ENCODE results near the gene ZFYVE27.

- TF ChIP-seq YY1 (tag by site-specific recombination; IDR thresholded peaks at IDR 0.05) (no peak; the same call in 1 of the 2 replicates), TCF7L2 (IDR thresholded peaks at IDR 0.05; ENCODE audit: borderline replicate concordance, low read depth, low read length) (no peak), ZNF837 (tag by site-specific recombination; IDR thresholded peaks at IDR 0.05) (no peak), BCL11A (tag by site-specific recombination; IDR thresholded peaks at IDR 0.05; ENCODE audit: low read depth) (no peak)
- TF ChIP-seq, protein P1, sequence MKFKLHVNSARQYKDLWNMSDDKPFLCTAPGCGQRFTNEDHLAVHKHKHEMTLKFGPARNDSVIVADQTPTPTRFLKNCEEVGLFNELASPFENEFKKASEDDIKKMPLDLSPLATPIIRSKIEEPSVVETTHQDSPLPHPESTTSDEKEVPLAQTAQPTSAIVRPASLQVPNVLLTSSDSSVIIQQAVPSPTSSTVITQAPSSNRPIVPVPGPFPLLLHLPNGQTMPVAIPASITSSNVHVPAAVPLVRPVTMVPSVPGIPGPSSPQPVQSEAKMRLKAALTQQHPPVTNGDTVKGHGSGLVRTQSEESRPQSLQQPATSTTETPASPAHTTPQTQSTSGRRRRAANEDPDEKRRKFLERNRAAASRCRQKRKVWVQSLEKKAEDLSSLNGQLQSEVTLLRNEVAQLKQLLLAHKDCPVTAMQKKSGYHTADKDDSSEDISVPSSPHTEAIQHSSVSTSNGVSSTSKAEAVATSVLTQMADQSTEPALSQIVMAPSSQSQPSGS (tag by site-specific recombination; IDR thresholded peaks at IDR 0.05; ENCODE audit: low read depth), result no peak
- TF ChIP-seq, protein P2, sequence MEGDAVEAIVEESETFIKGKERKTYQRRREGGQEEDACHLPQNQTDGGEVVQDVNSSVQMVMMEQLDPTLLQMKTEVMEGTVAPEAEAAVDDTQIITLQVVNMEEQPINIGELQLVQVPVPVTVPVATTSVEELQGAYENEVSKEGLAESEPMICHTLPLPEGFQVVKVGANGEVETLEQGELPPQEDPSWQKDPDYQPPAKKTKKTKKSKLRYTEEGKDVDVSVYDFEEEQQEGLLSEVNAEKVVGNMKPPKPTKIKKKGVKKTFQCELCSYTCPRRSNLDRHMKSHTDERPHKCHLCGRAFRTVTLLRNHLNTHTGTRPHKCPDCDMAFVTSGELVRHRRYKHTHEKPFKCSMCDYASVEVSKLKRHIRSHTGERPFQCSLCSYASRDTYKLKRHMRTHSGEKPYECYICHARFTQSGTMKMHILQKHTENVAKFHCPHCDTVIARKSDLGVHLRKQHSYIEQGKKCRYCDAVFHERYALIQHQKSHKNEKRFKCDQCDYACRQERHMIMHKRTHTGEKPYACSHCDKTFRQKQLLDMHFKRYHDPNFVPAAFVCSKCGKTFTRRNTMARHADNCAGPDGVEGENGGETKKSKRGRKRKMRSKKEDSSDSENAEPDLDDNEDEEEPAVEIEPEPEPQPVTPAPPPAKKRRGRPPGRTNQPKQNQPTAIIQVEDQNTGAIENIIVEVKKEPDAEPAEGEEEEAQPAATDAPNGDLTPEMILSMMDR (tag by site-specific recombination; IDR thresholded peaks at IDR 0.05), result no peak
- TF ChIP-seq, protein P3, sequence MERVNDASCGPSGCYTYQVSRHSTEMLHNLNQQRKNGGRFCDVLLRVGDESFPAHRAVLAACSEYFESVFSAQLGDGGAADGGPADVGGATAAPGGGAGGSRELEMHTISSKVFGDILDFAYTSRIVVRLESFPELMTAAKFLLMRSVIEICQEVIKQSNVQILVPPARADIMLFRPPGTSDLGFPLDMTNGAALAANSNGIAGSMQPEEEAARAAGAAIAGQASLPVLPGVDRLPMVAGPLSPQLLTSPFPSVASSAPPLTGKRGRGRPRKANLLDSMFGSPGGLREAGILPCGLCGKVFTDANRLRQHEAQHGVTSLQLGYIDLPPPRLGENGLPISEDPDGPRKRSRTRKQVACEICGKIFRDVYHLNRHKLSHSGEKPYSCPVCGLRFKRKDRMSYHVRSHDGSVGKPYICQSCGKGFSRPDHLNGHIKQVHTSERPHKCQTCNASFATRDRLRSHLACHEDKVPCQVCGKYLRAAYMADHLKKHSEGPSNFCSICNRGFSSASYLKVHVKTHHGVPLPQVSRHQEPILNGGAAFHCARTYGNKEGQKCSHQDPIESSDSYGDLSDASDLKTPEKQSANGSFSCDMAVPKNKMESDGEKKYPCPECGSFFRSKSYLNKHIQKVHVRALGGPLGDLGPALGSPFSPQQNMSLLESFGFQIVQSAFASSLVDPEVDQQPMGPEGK (tag by site-specific recombination; IDR thresholded peaks at IDR 0.05), result no peak
Measured at GRCh38 chr10:97736403-97736901, 476 bp upstream of the ZFYVE27 start.

Data from HEK293 (cell line).